ENCODE results near the gene HNRNPD.

DNA sequence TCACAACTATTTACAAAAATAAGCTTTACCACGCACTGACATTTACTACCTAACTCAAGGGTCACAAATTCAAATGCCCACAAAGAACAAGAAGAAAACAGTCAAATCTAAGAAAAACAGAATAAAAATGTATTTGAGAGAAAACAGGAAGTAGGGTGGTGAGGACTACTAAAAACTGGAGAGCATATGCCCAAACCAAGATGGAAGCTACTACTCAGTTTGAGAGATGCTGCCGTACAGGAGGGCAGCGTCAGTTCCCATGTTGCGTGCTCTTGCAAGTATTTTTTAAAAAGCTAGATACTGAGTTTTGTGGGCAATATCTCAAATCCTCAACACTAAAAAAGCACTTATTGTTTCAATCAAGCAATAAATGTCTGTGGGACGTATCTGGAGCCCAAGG is 16.2 kb downstream of the HNRNPD start:
- TF ChIP-seq EP300 (IDR thresholded peaks at IDR 0.05), result no peak
- TF ChIP-seq, protein P1, sequence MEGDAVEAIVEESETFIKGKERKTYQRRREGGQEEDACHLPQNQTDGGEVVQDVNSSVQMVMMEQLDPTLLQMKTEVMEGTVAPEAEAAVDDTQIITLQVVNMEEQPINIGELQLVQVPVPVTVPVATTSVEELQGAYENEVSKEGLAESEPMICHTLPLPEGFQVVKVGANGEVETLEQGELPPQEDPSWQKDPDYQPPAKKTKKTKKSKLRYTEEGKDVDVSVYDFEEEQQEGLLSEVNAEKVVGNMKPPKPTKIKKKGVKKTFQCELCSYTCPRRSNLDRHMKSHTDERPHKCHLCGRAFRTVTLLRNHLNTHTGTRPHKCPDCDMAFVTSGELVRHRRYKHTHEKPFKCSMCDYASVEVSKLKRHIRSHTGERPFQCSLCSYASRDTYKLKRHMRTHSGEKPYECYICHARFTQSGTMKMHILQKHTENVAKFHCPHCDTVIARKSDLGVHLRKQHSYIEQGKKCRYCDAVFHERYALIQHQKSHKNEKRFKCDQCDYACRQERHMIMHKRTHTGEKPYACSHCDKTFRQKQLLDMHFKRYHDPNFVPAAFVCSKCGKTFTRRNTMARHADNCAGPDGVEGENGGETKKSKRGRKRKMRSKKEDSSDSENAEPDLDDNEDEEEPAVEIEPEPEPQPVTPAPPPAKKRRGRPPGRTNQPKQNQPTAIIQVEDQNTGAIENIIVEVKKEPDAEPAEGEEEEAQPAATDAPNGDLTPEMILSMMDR (IDR thresholded peaks at IDR 0.05), result no peak

Measured in esophagus muscularis mucosa (tissue), 3 donors.